Activated CD8-positive, alpha-beta T cell treated with anti-CD3 and anti-CD28 coated beads for 36 hours (primary cell): ENCODE results near the gene TSSK2. TPM values are rescaled to one million over a fixed set of nuclear protein-coding genes. Genes with fewer than 3 reads are reported as not detected.

Experiments
- ATAC-seq: fragments of 200-7000 bp; cut with Tn5 transposase; one replicate; pipeline ENCODE4 v1.10.0; 2021; ENCODE audit warnings: mild to moderate bottlenecking, moderate library complexity
- CTCF ChIA-PET: fragments of 350-600 bp; sonication (Branson Sonifier 250); formaldehyde crosslinking; loops from one replicate; lab custom pipeline; 2021; ENCODE audit warnings: antibody characterized with exemption; lab: Charles Lee
- POLR2A ChIA-PET: fragments of 350-600 bp; sonication (Branson Sonifier 250); formaldehyde crosslinking; loops from one replicate; lab custom pipeline; 2021; ENCODE audit warnings: antibody characterized with exemption; lab: Charles Lee
- DNase-seq: peaks from one replicate; pipeline ENCODE4 v3.0.0-alpha.2; 2020
- H3K27ac Mint-ChIP-seq: one replicate; pipeline ENCODE4 v1.8.0; 2021; ENCODE audit warnings: mild to moderate bottlenecking, mixed read lengths
- H3K27me3 Mint-ChIP-seq: one replicate; pipeline ENCODE4 v1.8.0; 2021; ENCODE audit warnings: mixed read lengths
- H3K36me3 Mint-ChIP-seq: one replicate; pipeline ENCODE4 v1.8.0; 2021; ENCODE audit warnings: low read depth, mixed read lengths
- H3K4me1 Mint-ChIP-seq: one replicate; pipeline ENCODE4 v1.8.0; 2021; ENCODE audit warnings: low read depth, mixed read lengths
- H3K4me3 Mint-ChIP-seq: one replicate; pipeline ENCODE4 v1.8.0; 2021; ENCODE audit warnings: mild to moderate bottlenecking, moderate library complexity, mixed read lengths
- H3K9me3 Mint-ChIP-seq: one replicate; pipeline ENCODE4 v1.8.0; 2021; ENCODE audit warnings: mixed read lengths
- intact Hi-C: fragments of 100-400 bp; cut with micrococcal nuclease; formaldehyde crosslinking; loops from one replicate; pipeline ENCODE4 v1.10.0; 2022
- total RNA-seq, 2 experiments: library from RNA; stranded (reverse); gene quantifications; one replicate each; pipeline ENCODE4 v1.2.3, GENCODE V29; 2021
- TF ChIP-seq, protein P1 (sequence below): fragments of 200-600 bp; IDR thresholded peaks from one replicate; pipeline ENCODE4 v1.8.0; 2022; ENCODE audit warnings: antibody characterized with exemption, mild to moderate bottlenecking

Gene TSSK2
- total RNA-seq, 2 experiments from 2014 or later, result not detected

DNA sequence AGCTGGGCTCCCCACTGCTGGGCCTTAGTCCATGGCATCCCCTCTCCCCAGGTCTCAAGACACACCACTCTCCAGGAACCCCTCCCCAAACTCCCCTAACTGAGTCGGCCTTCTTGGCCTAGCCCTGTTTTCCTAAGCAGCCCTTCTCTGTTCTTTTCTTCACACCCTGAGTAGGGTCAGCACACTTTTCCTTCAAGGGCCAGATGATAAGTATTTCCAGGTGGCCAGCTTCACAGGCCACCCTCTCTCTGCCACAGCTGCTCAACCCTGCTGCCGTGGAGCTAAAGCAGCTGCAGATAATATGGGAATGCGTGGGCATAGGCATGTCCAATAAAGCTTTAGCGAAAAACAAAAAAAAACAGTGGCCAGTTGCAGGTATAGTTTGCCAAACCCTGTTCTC is 33.0 kb upstream of the TSSK2 start:
- intact Hi-C loops, result no loop called here
- Mint-ChIP-seq H3K4me1 (peaks cover 25% of the 10 kb centered on the region), H3K9me3 (no peaks in the 10 kb centered on the region), H3K27ac (no peak overlapping the region), H3K4me3 (no peak overlapping the region), H3K36me3 (peaks cover 13% of the 10 kb centered on the region), H3K27me3 (no peaks in the 10 kb centered on the region)
- ChIA-PET CTCF (interaction anchor here (1.5 kb wide), 1 partner anchor 13 kb away, joined by 4 read pairs; no protein-coding TSS in a partner anchor), POLR2A (interaction anchor here (1.0 to 1.7 kb wide), 2 partner anchors 10 to 13 kb away, joined by 3 to 5 read pairs; no protein-coding TSS in a partner anchor)
- DNase-seq, result no peak
- no peak for ATAC-seq
- TF ChIP-seq, protein P1, sequence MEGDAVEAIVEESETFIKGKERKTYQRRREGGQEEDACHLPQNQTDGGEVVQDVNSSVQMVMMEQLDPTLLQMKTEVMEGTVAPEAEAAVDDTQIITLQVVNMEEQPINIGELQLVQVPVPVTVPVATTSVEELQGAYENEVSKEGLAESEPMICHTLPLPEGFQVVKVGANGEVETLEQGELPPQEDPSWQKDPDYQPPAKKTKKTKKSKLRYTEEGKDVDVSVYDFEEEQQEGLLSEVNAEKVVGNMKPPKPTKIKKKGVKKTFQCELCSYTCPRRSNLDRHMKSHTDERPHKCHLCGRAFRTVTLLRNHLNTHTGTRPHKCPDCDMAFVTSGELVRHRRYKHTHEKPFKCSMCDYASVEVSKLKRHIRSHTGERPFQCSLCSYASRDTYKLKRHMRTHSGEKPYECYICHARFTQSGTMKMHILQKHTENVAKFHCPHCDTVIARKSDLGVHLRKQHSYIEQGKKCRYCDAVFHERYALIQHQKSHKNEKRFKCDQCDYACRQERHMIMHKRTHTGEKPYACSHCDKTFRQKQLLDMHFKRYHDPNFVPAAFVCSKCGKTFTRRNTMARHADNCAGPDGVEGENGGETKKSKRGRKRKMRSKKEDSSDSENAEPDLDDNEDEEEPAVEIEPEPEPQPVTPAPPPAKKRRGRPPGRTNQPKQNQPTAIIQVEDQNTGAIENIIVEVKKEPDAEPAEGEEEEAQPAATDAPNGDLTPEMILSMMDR, result no peak

DNA sequence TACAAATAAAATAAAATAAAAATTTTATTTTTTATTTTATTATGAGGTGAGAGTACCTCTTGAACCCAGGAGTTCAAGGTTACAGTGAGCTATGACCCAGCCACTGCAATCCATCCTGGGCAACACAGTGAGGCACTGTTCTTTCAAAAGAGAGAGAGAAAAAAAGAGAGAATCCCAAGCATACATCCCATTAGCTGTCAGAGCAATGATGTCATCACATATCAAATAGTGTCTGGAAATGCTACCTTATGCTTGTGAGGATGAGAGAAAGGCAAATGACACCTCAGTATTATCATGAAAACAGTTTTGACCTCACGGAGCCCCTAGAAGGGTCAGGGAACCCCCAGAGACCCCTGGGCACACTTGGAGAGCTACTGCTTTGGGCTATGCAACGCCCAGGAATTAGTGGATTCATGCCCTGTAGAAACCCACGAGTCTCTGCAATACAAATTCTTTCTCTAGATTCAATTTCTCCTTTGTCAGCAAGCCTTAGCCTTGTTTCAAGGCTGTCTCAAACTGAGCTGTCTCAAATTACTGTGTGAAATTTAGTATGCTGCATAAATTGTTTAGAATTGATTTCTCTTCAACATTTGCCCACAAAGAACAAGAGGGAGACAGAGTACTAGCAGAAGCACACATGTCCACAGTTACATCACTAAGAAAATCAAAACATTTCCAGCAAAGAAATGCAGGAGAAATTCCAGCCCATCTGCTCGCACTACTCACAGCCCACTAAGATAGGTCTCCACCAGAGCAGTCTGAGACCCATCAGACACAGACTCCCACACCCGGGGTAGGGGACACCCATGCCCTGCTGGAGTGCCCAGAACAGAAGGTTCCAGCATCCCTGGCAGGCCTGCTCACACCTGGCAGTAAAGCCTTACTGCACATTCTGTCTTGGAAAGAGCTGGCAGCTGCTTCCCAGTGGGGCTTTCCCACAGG is 27.0 kb upstream of the TSSK2 start:
- Mint-ChIP-seq H3K27ac (no peak overlapping the region), H3K36me3 (peaks cover 5% of the 10 kb centered on the region), H3K4me1 (peaks cover 47% of the 10 kb centered on the region), H3K4me3 (no peak overlapping the region), H3K9me3 (no peaks in the 10 kb centered on the region), H3K27me3 (no peaks in the 10 kb centered on the region)
- ChIA-PET POLR2A (interaction anchor here (2.6 kb wide), 1 partner anchor 17 kb away, joined by 6 read pairs; the partner anchor contains the start of gene DGCR2), CTCF (interaction anchor here (0.6 kb wide), 1 partner anchor 14 kb away, joined by 3 read pairs; no protein-coding TSS in a partner anchor)
- ATAC-seq, result no peak
- intact Hi-C loops, result no loop called here
- TF ChIP-seq, protein P1, result no peak
- DNase-seq, result no peak

DNA sequence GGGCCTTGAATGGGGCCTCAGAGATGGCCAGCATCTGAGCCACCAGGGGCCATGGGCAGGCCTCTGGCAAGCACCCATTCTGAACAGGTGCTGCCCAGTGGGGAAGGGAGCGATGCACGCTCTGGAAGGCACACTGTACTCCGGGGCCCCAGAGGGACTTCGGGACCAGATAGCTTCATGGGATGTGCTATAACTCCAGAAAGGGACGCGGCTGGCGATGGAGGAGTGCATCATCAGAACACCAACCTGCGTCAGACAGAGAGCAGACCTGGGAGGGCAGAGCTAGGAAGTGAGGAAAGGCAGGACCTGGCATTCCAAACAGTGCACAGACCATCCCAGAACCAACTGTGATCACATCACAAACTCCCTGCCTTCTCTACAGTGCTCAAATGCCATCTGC is 25.7 kb upstream of the TSSK2 start:
- intact Hi-C loops, result no loop called here
- H3K27me3 Mint-ChIP-seq, result no peaks in the 10 kb centered on the region
- no peak for ATAC-seq
- H3K36me3 Mint-ChIP-seq, result peaks cover 5% of the 10 kb centered on the region
- H3K27ac Mint-ChIP-seq, result no peak overlapping the region
- H3K9me3 Mint-ChIP-seq, result no peaks in the 10 kb centered on the region
- H3K4me3 Mint-ChIP-seq, result no peak overlapping the region
- TF ChIP-seq, protein P1, result no peak
- ChIA-PET CTCF (interaction anchor here (1.6 to 1.8 kb wide), 2 partner anchors 13 to 39 kb away, joined by 4 to 6 read pairs; partner anchors contain the start of gene ESS2), POLR2A (interaction anchor here (2.6 kb wide), 1 partner anchor 16 kb away, joined by 6 read pairs; the partner anchor contains the start of gene DGCR2)
- H3K4me1 Mint-ChIP-seq, result peaks cover 55% of the 10 kb centered on the region
- DNase-seq, result no peak

DNA sequence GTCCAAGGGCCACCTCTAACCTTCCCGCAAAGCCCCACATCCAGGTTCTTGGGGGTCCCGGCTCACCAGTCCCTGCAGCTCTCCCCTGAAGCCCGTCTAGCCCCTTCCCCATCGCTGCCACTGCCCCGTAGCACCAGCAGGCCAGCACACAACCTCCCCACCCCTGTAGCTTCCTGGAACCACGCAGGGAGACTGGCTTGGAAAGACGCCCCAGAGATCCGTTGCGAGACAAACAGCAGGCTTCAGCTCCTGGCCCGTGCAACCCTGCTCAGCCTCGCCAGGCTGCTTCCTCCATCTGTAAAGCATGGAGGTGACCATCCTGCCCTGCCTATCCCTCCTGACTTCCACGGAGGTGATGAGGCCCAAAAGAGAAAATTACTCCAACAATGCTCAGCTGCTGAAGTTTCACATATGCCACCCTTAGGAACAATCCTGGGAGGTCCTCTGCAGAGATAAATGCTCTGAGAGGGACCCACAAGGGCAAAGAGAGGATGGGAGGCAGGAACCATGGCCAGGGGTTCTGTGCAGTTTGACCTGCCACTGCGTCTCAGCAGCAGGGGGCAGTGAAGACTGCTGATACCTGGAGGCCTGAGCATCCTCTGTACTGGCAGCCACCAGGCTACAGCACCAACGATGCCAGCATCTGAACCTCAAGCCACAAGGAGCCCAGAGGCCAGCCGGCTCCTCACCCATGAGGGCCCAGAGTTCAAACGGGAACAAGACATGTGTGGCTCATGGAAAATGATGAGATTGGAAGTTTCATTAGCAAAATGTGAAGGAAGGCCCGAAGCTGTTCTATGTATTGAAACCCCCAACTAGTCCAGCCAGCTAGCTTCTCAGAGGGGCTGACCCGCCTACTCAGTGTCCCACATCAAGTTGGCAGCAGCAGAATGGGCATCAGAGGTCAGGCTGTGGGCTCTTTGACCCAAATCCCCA is 25.0 kb upstream of the TSSK2 start:
- ChIA-PET CTCF (interaction anchor here (0.8 to 1.8 kb wide), 4 partner anchors 12 to 738 kb away, joined by 3 to 6 read pairs (median 4); partner anchors contain the start of genes DGCR2 and ESS2), POLR2A (interaction anchor here (2.6 kb wide), 1 partner anchor 15 kb away, joined by 6 read pairs; the partner anchor contains the start of gene DGCR2)
- intact Hi-C loops, result no loop called here
- peaks cover 61% of the 10 kb centered on the region for H3K4me1 Mint-ChIP-seq
- H3K36me3 Mint-ChIP-seq, result peaks cover 5% of the 10 kb centered on the region
- peak overlapping the region; percentile 47 for H3K27ac Mint-ChIP-seq
- TF ChIP-seq, protein P1, result peak; percentile 40
- H3K27me3 Mint-ChIP-seq, result no peaks in the 10 kb centered on the region
- H3K4me3 Mint-ChIP-seq, result no peak overlapping the region
- no peaks in the 10 kb centered on the region for H3K9me3 Mint-ChIP-seq
- peak; percentile 62 for ATAC-seq
- DNase-seq, result peak; percentile 62
